Glomerular visceral epithelial cell (primary cell): ENCODE data around the gene POLE2.
"Not testable (repeated sequence)": the region's sequence is repeated elsewhere in the genome, so short reads cannot be mapped to it uniquely, and the experiment has no call there.

Experiments used
- DNase-seq: peaks from one replicate; pipeline ENCODE4 v3.0.0-alpha.2; 2016; ENCODE audit errors: extremely low spot score

Gene POLE2

DNA sequence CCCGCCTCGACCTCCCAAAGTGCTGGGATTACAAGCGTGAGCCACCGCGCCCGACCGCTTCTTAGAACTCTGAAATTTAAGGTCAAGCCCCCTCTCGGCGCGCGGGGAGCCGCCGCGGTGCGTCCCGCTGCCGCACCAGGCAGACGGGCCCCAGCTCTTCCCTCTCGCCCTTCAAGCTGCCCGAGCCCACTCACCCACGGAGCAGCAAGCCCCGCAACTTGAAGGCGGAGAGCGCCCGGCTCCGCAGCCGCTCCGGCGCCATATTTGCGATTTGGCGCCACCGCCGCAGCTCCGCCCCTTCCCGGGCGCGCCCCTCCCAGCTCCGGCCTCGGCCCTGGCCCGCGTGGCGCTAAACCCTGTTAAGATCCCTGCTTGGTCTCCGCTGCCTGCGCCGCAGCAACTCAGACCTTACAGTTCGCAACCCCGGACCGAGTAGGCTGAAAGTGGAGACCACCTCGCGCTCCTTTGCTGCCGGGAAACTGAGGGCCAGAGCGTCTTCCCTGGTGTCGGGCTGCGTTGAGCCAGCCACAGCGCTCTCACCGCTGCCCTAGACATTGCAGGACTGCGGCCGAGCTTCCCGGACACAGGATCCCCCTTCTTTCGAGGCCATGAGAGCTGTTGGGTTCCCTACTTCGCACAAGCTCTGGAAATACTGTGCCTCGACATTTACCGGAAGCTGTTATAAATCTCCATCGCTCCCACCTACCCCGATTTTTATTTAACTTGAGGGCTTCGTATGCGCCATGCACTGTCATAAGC, at the start of gene POLE2:
TSS of gene POLE2 (minus strand) at position 273 of the 759 bp plus-strand sequence. CDS start at position 262, 11 bp downstream.
- peak; percentile 66 for DNase-seq

DNA sequence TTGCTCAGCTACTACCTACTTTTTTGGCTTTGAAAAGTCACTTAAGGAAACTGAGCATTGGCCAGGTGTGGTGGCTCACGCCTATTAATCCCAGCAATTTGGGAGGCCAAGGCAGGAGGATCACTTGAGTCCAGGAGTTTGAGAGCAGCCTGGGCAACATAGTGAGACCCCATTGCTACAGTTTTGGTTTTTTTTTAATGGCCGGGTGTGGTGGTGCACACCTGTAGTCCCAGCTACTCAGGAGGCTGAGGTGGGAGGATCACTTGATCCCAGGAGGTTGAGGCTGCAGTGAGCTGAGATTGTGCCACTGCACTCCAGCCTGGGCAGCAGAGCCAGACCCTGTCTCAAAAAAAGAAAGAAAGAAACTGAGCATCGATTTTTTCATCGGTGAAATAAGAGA, 47.7 kb upstream of the POLE2 start:
- not testable (repeated sequence) for DNase-seq

DNA sequence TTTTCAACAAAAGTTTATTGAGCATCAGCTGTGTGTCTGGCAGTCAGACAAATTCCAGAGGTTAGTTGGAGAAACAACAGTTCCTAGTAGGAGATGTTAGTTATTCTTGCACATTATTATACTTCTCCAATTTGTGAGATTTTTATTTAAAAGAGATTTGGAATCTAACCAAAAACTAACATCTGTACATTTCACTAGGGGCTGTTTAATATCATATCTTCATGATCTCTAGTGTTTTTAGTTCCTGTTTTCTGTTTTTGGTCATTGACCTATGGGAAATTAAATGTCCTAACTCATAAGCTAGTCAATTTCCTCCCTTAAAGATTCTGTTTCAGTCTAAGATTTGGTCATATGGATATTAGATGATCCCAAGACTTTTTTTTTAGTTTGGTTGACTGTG, 45.8 kb upstream of the POLE2 start:
- no peak for DNase-seq

GRCh38 chr14:49732896-49733295, 44.9 kb upstream of the POLE2 start:
- DNase-seq, result no peak

DNA sequence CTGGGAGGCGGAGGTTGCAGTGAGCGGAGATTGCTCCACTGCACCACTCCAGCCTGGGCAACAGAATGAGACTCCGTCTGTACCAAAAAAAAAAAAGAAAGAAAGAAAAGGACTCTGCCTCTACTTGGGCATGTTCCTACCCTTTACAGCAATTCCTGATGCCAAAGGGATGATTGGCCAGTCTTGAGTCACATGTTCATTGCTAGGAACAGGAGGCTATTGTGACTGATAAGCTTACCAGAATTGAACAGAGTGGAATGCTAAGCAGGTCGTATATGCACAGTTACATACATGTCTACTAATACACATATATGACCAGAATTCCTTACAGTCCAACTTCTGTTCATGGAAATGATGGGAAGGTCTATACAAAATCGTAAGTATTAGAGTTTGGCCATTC, 39.2 kb upstream of the POLE2 start:
- DNase-seq, result no peak

- not testable (repeated sequence) for DNase-seq
Measured at GRCh38 chr14:49721733-49722435, 33.9 kb upstream of the POLE2 start.

- DNase-seq, result no peak
Measured at GRCh38 chr14:49720744-49721143, 32.7 kb upstream of the POLE2 start.

DNA sequence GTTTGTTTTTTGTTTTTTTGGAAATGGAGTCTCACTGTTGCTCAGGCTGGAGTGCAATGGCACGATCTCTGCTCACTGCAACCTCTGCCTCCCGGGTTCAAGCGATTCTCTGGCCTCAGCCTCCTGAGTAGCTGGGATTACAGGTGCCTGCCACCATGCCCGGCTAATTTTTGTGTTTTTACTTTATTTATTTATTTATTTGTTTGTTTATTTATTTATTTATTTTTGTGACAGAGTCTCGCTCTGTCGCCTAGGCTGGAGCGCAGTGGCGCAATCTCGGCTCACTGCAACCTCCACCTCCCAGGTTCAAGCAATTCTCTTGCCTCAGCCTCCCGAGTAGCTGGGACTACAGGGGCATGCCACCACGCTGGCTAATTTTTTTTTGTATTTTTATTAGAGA, 23.0 kb upstream of the POLE2 start:
- not testable (repeated sequence) for DNase-seq

DNA sequence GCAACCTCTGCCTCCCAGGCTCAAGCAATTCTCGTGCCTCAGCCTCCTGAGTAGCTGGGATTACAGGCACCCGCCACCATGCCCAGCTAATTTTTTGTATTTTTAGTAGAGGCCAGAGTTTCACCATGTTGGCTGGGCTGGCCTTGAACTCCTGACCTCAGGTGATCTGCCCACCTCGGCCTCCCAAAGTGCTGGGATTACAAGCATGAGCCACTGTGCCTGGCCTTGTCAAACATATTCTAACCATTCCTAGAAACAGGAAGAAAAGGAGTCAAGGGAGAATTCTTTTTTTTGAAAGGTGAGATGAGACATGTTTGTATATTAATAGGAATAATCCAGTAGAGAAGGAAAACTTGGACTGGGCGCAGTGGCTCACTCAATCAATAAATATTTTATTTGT, 16.5 kb upstream of the POLE2 start:
- not testable (repeated sequence) for DNase-seq

DNA sequence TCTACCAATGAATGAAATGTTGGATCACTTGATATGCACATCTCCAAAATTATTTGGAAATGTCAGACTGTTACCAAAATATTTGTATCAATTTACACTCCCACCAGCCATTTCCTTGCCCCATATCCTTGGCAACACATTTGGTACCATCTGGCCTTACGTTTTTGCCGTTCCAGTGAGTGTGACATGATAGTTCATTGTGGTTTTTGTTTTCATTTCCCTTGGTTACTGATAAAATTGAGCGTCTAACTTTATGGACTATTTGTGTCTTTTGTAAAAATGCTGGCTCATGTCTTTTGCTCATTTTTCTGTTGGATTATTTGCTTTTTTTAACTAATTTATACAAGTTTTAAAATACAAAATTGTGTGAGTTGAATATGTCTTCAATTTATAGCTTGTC, 16.0 kb upstream of the POLE2 start:
- DNase-seq, result no peak

DNA sequence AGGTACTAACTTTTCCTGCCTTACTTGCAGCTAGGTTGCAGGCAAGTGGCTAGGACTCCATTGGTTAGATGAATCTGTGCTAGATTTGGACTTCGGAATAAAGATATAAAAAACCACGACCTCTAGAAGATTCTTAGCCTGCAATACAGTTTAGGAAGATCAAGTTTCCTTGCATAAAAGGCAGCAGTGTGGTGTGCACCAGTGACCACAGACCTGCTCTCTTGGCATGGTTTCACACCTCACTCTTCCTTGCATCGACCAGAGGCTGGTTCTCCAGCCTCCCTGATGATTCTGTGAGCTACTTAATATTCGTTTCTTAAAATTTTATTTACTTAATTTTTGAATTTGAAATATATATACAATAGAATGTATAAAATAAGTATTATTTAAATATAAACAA, 14.7 kb upstream of the POLE2 start:
- no peak for DNase-seq

- DNase-seq, result not testable (repeated sequence)
Measured at GRCh38 chr14:49693735-49694124, 5.7 kb upstream of the POLE2 start.

GRCh38 chr14:49692811-49693734, 5.1 kb upstream of the POLE2 start, which contains the start of gene KLHDC1:
KLHDC1 (plus strand) TSS chr14:49693120; CDS start chr14:49693195, 75 bp downstream.
- peak; percentile 79 for DNase-seq

DNA sequence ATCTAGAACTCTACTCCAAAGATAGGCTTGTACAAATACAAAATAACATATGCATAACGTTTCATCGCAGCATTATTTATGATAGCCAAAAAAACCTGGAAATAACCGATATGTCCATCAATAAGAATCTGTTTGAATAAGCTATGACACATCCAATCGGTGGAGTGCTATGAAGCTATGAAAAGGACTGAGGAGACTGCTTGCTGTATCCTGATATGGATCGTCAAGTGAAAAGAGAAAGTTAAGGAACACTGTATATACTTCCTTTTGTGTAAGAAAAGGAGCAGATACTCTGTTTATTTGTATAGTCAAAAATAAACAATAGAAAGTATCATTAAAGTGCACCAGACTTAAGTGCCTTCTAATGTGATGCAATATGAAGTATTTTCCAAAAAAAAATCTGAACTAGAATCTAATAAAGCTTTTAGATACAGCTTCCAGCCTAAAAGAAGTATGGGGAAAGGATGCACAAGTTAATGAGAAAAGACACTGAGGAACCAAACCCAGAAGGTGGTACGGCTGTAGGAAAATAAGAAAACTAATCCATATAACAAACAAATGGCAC, 4.3 kb upstream of the POLE2 start:
- no peak for DNase-seq

- no peak for DNase-seq
Measured at GRCh38 chr14:49691031-49691430, 3.0 kb upstream of the POLE2 start.

DNA sequence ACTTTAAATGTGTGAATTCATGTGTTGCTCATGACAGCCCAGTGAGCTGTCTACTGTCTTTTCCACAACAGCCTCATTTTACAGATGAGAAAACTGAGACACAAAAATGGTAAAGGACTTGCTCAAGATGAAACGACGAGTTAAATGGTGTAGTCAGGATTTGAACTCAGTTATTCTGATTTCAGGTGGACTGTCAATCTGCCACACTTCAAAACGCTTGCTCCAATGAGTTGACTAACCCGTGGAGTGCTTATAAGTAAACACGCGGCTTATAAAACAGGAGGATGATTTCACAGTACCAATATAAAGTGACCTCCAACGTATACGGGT, 652 bp upstream of the POLE2 start:
- no peak for DNase-seq

DNA sequence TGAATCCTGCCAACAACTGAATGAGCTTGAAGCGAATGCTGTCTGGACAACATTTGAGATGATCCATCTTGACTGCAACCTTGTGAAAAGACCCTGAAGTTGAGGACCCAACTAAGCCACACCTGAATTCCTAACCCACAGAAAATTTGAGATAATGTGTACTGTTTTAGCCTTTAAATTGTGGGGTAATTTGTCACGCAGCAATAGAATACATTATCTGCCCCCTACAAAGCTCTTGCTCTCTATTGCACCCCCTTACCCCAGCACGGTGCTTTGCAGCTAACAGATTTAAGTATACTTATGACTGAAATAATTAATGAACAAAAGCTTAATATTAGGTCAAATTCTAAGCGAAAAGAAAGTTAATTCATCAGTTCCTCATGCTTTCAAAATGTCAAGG, 1.6 kb downstream of the POLE2 start:
- no peak for DNase-seq

DNA sequence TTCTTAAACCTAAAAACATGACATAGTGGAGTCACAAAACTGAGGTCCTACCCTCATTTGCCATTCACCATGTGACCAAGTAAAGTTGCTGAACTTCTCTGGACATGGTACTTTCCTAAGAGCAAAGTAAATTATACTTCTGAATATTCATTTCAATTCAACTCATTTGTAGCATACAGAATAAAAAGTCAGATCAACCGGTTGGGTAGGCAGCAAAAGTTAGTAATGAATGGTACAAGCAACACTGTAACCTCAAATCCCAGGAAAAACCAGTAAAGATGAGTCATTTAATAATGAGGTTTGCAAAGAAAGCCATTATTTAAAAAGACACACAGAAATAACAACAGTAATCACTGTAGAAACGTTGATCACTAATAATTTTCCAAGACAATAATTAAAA, 8.7 kb downstream of the POLE2 start:
- no peak for DNase-seq

DNA sequence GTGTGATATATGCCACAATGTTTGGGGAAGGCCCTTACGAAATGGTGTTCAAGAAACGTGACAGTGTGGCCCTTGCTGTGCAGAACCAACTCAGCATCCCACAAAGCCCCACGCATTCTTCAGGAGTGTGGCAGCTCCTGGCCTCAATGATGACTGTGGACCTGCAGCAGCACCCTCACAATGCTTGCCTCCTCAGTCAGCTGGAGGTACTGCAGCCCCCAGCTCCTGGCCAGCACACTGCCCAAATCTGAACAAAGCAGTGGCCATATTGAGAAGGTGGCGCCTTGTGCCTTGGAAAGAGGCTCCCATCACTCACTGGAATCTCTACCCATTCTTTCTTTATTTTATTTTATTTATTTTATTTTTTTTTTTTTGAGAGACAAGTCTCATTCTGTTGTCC, 10.4 kb downstream of the POLE2 start:
- DNase-seq, result no peak

DNA sequence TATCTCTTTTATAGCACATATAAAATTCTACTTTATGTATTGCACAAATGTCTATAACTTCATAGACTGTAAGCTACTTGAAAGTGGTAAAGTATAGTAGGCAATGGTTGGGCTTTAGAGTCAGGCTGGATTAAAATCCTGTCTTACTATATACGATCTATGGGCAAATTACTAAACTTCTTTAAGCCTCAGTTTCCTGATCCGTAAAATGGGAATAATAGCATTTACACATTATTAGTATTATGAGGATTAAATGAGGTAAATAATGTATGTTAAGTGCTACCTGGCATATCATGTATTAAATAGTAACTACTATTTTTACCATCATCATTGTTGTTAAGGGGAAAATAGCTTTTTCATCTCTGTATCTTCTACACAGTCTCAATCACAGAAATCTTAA, 14.4 kb downstream of the POLE2 start:
- DNase-seq, result no peak

GRCh38 chr14:49670475-49670874, 17.5 kb downstream of the POLE2 start:
- DNase-seq, result no peak
